NCI-H2107 treated with DMSO at 0.1 percent for 48 hours (cell line): Measurements from ENCODE around the gene SLC6A8.
"Not testable (repeated sequence)": the region's sequence is repeated elsewhere in the genome, so short reads cannot be mapped to it uniquely, and the experiment has no call there.

Experiments
- DNase-seq: peaks from one replicate; lab custom pipeline; 2025; ENCODE audit not compliant: unreplicated experiment; lab: John Stamatoyannopoulos, UW

SLC6A8 gene

DNA sequence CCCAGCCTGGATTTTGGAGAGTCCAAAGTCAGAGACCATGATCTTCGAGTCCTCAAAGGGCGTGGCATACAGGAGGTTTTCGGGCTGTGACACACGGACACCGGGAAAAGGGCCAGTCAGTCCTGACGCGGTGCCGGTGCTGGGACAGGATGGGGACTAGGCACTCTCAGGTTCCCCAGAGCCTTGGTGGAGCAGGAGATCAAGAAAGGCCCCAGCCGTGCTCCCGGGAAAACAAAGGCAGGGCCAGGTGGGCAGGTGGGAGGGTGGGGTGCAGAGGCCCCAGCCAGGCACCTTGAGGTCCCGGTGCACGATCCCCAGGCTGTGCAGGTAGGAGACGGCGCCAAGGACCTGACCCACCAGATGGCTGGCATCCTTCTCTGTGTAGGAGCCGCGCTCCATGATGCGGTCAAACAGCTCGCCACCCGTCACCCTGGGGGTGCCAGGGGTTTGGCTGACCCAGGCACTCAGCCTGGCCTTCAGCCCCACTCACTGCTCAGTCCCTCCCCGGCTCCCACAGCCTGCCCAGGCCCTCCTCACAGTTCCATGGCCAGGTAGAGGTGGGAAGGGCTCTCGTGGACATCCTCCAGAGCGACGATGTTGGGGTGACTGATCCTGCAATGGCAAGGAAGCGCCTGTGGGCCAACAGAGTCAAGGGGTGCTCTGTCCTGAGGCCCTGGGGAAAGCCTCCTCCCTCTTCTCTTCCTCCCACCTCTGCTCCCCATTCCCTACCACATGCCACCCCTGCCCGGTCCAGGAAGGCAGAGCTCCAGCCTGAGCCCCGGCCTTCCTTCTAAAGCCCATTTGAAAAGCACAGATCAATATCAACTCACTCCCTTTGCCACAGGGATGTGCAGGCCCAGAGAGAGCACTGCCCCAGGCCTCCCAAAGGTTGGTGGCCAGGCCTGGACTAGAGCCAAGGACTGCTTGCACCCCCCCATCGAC lies 15.9 kb upstream of the SLC6A8 start:
- no peak for DNase-seq

- no peak for DNase-seq
Observed at GRCh38 chrX:153672531-153673427, 14.9 kb upstream of the SLC6A8 start.

DNA sequence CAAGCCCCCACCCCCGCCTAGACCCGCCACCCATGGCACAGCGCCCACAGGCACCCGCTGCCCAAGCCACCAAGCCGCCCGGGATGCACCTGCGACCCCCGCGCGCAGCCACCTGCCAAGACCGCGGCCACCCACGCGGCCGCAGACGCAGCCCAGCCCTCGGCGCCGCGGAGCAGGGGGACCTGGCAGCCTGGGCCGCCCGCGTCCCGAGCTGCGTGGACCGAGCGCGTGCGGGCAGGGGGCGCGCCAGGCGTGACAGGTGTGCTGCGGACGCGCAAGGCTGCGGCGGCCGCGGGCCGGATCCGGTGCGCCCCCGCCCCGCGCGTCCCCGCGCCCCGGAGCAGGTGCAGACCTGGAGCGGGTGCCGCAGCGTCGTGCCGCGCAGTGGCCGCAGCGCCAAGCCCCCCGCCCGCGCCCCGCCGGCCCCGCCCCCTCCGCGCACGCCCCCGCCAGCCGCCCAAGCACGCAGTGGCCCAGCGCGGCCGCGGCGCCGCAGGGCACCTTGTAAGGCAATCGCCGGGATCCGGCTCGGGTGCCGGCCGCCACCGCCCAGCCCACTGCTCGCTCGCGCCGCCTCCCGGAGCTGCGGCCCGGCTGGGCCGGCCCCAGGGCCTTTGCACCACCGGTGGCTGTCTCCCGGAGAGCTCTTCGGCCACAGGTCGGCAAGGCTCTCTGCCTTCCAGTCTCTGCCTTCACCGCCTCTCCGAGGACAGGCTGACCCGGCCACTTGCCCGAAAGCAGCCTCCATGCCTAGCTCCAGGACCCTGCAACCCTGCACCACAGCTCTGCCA lies 14.1 kb upstream of the SLC6A8 start, which contains the start of gene PNCK:
Gene PNCK (minus strand): TSS at position 386 of the 791 bp plus-strand sequence. CDS start 737 bp downstream, outside the sequence.
- DNase-seq, result no peak

DNA sequence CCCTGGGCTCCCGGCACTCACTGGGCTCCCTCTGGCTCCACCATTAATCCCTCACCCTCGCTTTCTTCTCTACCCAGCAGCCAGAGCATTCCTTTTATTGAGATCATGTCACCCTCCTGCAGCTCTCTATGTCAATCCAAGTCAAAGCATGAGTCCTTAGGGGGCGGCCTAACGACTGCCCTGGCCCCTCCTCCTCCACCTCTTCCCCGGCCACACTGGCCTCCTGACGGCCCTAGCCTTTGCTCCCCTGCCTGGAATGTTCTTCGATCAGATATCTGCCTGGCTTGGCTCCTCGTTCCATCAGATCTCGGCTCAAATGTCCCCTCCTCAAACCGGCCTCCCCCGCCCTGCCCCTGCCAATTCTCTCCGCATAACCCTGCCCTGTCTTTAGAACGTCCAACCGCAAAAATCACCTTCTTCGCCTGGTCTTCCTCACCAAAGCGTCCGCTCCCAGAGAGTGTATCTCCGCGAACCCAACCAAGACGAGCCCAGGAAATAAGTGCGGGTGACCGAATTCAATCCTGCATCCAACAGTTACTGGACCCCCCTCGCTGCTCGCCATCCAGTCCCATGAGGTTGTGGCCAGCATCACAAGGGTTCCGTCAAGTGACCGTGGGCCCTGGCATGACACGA lies 13.4 kb upstream of the SLC6A8 start:
- no peak for DNase-seq

- no peak for DNase-seq
Observed at GRCh38 chrX:153681175-153681574, 6.6 kb upstream of the SLC6A8 start.

GRCh38 chrX:153683486-153683885 lies 4.2 kb upstream of the SLC6A8 start:
- not testable (repeated sequence) for DNase-seq

DNA sequence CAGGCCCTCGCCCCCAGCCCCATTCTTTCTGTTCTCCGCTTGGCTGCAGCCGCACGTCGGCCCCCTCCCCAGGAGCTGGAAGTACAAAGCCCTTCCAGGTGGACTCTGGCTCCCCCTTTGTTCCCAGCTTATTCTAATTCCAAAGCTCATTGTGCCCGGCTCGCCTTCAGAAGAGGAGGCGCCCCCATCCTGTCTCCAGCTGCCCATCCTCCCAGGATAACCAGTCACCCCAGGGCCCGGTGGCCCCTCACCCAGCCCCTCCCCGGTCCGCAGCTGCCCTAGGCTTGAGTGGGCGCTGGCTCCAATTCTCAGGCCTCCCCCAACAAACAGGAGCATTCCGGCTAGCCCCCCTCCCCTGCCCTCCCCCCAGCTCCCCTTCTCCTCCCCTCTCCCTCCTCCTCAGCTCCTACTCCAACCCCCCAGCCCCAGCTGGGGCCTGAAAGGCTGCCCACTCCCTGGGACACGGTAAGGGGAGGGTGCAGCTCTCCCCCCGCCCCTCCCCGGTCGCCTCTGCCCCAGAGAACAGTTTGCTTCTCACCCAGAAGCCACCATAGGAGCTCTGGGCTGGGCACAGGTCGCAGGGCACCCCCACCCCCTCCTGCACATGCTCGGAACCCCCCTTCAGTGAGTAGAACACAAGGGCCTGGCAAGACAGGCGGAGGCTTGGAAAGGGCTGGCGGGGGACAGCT lies 3.1 kb upstream of the SLC6A8 start:
- no peak for DNase-seq

- DNase-seq, result no peak
Observed at GRCh38 chrX:153685156-153685536, 2.6 kb upstream of the SLC6A8 start.

GRCh38 chrX:153685751-153686696 lies 1.7 kb upstream of the SLC6A8 start:
- no peak for DNase-seq

GRCh38 chrX:153686711-153687110 lies 1.0 kb upstream of the SLC6A8 start:
- no peak for DNase-seq

DNA sequence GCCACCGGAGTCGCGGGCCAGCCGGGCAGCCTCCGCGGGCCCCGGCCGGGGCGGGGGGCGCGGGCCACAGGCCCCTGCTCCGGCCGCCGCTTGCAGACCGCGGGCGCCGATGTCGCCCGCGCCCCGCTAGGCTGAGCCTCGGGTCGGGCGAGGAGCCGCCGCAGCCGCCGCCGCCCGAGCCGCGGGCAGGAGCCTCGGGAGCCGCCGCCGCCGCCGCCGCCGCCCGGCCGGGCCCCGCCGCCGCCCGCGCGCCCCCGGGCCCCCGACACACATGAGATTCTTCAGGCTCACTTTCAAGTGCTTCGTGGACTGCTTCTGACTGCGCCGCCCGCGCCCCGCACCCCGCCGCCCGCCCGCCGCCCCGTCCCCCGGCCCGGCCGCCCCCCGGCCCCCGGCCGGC lies 345 bp downstream of the SLC6A8 start:
- no peak for DNase-seq

- DNase-seq, result no peak
Observed at GRCh38 chrX:153688506-153688905, 780 bp downstream of the SLC6A8 start.

DNA sequence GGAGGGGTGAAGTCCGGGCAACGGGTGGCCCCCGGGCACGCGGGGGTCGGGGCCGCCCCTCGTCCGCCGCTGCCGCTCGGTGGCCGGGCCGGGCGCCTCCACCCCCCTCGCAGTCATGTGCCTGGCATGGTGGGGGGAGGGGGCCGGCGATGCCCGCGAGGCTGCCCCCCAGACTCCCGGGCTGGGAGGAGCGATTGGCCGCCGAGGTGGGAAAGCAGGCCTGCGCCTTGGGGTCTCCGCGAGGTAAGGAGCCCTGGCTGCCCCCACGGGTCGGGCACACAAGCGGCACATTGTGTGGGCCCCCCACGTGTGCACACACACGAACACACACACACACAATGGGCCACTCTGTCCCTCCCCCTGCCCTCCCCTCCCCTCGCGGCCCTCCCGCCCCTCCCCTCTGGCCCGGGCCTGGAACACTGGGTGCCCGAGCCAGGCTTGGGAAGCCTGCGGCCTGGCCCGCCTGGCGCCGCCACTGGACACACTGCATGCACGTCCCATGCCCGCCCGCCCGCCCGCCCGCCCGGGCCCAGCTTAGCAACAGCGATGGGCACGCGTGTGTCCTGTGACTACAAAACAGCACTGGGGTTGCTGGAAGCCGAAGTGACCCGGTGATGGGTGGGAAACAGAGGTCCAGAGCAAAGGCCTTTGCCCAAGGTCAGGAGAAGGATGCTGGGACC lies 1.3 kb downstream of the SLC6A8 start:
- no peak for DNase-seq

DNA sequence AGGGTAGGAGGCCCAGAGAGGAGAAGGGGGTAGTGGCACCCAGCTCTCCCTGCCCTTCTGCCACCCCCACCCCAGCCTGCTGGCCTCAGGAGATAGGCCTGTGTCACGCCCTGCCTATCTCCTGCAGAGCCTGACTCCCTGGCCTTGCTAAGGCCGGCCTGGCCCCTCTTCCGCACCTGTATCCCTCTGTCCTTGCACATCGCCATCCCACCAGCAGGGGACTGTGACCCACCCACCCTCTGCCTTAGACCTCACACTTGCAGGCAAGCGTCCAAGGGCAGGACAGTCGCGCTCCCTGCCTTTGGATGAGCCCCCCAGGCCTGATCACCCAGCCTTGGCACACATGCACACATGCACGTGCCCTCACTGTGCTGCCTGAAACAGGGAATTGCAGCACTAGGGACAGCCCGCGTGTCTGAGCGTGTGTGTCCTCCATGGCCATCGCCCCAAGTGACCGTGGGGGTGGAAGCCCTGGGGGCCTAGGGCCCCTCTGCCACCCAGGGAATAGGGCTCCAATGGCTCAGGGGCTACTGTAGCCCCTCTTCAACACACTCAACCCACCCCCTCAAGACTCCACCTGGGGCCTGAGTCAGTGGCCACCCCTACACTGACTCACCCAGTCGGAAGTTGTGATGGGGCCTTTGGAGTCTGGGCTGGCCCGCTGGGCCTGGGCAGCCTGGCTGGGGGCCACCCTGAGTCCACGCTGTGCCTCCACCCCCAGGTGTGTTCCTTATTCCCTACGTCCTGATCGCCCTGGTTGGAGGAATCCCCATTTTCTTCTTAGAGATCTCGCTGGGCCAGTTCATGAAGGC lies 2.1 kb downstream of the SLC6A8 start:
- DNase-seq, result no peak

- no peak for DNase-seq
Observed at GRCh38 chrX:153690466-153690865, 2.7 kb downstream of the SLC6A8 start.

DNA sequence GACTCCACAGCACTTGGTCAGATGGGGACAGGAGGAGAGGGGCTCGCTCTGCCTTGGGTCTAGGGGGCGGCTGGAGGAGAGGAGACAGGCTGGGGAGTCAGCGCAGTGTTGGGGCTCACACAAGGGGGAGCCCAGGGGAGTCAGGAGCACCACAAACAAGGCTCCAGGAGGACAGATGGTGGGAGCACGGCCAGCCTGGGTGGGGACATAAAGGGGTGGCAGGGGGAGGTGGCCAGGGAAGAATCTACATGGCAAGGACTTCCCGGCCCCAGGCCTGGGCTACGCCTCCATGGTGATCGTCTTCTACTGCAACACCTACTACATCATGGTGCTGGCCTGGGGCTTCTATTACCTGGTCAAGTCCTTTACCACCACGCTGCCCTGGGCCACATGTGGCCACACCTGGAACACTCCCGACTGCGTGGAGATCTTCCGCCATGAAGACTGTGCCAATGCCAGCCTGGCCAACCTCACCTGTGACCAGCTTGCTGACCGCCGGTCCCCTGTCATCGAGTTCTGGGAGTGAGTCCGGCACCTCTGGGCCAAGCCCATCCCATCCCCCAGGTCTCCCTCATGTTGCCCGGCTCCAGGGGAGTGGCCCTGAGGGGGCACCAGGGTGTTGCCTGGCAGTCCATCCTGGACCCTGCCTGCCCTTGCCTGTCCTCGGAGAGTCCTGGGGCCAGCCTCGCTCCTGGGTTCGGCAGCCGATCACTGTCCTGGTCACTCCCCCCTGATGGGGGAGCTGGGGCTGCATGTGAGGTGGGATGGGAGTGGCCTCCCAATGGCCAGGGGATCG lies 3.5 kb downstream of the SLC6A8 start:
- not testable (repeated sequence) for DNase-seq

DNA sequence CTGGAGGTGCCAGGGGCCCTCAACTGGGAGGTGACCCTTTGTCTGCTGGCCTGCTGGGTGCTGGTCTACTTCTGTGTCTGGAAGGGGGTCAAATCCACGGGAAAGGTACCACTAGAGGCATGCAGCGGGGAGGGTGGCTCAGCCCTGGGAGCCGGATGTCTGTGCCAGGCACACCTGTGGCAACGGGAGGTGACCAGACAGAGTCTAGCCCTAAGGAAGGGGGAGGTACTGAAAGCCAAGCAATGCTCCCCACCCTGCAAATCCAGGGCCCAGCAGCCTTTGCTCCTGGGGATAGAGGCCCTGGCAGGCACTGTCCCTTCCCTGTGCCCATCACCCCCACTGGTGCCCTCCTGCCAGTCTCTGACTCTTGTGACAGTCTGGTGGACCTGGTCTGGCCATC lies 4.3 kb downstream of the SLC6A8 start:
- no peak for DNase-seq
